SKM-1 treated with dmso at 0.1 percent for 144 hours (cell line): ENCODE data around the gene TCF19.

Experiments used
- DNase-seq: peaks from one replicate; lab custom pipeline; 2025; ENCODE audit not compliant: unreplicated experiment; lab: John Stamatoyannopoulos, UW

Gene TCF19

GRCh38 chr6:31126396-31127175 is 31.8 kb upstream of the TCF19 start:
- DNase-seq: no peak

- DNase-seq: peak; percentile 63
Measured at GRCh38 chr6:31128093-31128676, 30.2 kb upstream of the TCF19 start.

- DNase-seq: no peak
Measured at GRCh38 chr6:31129130-31129529, 29.3 kb upstream of the TCF19 start.

GRCh38 chr6:31130751-31131150 is 27.6 kb upstream of the TCF19 start:
- DNase-seq: no peak

GRCh38 chr6:31131595-31131994 is 26.8 kb upstream of the TCF19 start:
- no peak for DNase-seq

GRCh38 chr6:31132806-31133205 is 25.6 kb upstream of the TCF19 start:
- no peak for DNase-seq

- no peak for DNase-seq
Measured at GRCh38 chr6:31135710-31136109, 22.7 kb upstream of the TCF19 start.

- no peak for DNase-seq
Measured at GRCh38 chr6:31138982-31139381, 19.4 kb upstream of the TCF19 start, which contains the start of gene PSORS1C2. Gene PSORS1C2, minus strand, starts transcription at chr6:31139066. Its CDS starts 40 bp downstream, at chr6:31139026.

- DNase-seq: no peak
Measured at GRCh38 chr6:31139599-31139998, 18.8 kb upstream of the TCF19 start.

- no peak for DNase-seq
Measured at GRCh38 chr6:31140643-31141042, 17.7 kb upstream of the TCF19 start.

- DNase-seq: no peak
Measured at GRCh38 chr6:31142361-31142761, 16.0 kb upstream of the TCF19 start.

- DNase-seq: no peak
Measured at GRCh38 chr6:31143148-31143547, 15.2 kb upstream of the TCF19 start.

- no peak for DNase-seq
Measured at GRCh38 chr6:31144296-31144969, 14.0 kb upstream of the TCF19 start.

GRCh38 chr6:31144970-31145340 is 13.4 kb upstream of the TCF19 start:
- DNase-seq: no peak

GRCh38 chr6:31145386-31145785 is 13.0 kb upstream of the TCF19 start:
- no peak for DNase-seq

GRCh38 chr6:31149827-31150447 is 8.5 kb upstream of the TCF19 start:
- no peak for DNase-seq

- no peak for DNase-seq
Measured at GRCh38 chr6:31152781-31153180, 5.6 kb upstream of the TCF19 start.

- no peak for DNase-seq
Measured at GRCh38 chr6:31154436-31154835, 4.0 kb upstream of the TCF19 start.

GRCh38 chr6:31156641-31157040 is 1.7 kb upstream of the TCF19 start:
- DNase-seq: no peak

- DNase-seq: no peak
Measured at GRCh38 chr6:31157513-31158139, 763 bp upstream of the TCF19 start, which contains the start of gene CCHCR1. Gene CCHCR1, minus strand, starts transcription at chr6:31157802. Its CDS starts 202 bp downstream, at chr6:31157600.
